ENCODE results near the gene SERPINA4.
"Not testable (repeated sequence)": the region's sequence is repeated elsewhere in the genome, so short reads cannot be mapped to it uniquely, and the experiment has no call there.

Gene SERPINA4

DNA sequence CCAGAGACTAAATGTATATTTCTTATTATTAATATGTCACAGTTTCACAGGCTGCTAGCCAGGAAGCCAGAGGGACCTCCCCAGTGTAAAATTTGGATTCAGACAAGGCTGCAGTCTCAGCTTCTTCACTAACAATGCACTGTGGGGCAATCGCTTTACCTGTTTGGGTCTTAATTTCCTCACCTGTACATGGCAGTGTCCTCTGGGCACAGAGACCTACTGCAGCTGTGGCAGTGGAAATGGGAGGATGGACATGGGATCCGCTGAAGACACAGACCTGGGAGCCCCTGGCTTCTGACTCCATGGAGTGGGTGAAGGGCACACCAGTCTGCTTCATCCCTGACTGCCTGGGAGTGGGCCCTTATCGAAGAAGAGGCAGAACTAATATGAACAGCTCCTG is 13.1 kb downstream of the SERPINA4 start:
- no peak for DNase-seq
- Histone ChIP-seq H3K36me3 (ENCODE audit: control insufficient read depth in 4 of 4, insufficient read depth in 4 of 4, low read length in 3 of 4) (no peaks in the 10 kb centered on the region), H3K9me3 (ENCODE audit: control extremely low read depth in 1 of 5, control insufficient read depth in 4 of 5, insufficient read depth in 2 of 5, low read depth in 1 of 5, low read length in 4 of 5) (no peaks in the 10 kb centered on the region), H3K4me1 (ENCODE audit: control extremely low read depth in 1 of 4, control insufficient read depth in 4 of 4, insufficient read depth in 4 of 4, low read length in 3 of 4) (no peaks in the 10 kb centered on the region), H3K27ac (ENCODE audit: insufficient read depth in 1 of 2, low read depth in 1 of 2, low read length in 2 of 2, poor library complexity in 1 of 2, severe bottlenecking in 2 of 2) (no peak overlapping the region), H3K4me3 (ENCODE audit: control insufficient read depth in 1 of 7, extremely low read depth in 1 of 7, insufficient read depth in 4 of 7, low read depth in 2 of 7, low read length in 6 of 7) (no peak overlapping the region), H3K27me3 (replicated peaks in 2 of 5; ENCODE audit: control insufficient read depth in 4 of 5, insufficient read depth in 5 of 5, low read length in 4 of 5) (no peaks in the 10 kb centered on the region)
- ChIA-PET POLR2A (no interaction called here), CTCF (interaction anchor here (0.9 to 1.5 kb wide), 2 partner anchors 14 to 25 kb away, joined by 3 to 4 read pairs; no protein-coding TSS in a partner anchor)
- WGBS (ENCODE audit: insufficient coverage), result 87% methylated on average over 3 of the region's 3 CpGs

DNA sequence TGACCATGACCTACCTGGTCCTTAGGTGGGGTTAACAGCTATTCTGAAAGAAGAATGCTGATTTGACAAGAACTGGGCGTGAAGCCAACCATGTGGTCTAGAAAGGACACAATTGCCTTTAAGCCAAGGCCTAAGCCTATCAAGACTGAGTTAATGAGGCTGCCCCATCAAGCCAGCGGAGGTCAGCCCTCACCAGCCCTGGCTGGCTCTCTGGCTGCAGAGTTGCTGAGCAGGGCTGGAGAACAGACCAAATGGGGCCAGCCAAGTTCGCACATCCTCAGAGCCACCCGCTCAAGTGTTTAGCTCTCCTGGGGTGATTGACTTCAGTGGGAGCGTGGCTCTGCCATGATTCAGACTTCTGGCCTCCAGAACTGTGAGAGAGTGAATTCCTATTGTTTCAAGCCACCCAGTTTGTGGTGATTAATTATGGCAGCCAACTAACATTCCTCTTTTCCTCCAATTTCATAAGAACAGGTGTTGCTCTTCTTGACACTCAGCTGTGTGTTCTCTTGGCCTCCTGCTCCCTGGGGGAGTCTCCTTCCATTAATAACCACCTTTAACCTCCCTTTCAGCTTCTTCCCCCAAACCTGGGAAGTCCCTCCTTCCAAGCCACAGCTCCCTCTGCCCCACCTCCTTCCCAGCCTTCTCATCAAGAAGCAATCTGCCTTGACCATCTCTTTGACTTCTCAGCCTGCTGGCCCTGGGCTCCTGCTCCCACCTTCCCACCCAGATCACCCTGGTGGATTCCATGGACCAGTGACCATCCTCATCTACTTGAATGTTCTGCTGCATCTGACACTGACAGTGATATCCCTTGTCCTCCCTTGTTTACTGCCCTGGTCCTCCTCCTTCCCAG is 14.7 kb downstream of the SERPINA4 start:
- 85% methylated on average over 4 of the region's 5 CpGs for WGBS (ENCODE audit: insufficient coverage)
- Histone ChIP-seq H3K36me3 (ENCODE audit: control insufficient read depth in 4 of 4, insufficient read depth in 4 of 4, low read length in 3 of 4) (no peaks in the 10 kb centered on the region), H3K27ac (ENCODE audit: insufficient read depth in 1 of 2, low read depth in 1 of 2, low read length in 2 of 2, poor library complexity in 1 of 2, severe bottlenecking in 2 of 2) (no peak overlapping the region), H3K4me3 (ENCODE audit: control insufficient read depth in 1 of 7, extremely low read depth in 1 of 7, insufficient read depth in 4 of 7, low read depth in 2 of 7, low read length in 6 of 7) (no peak overlapping the region), H3K9me3 (ENCODE audit: control extremely low read depth in 1 of 5, control insufficient read depth in 4 of 5, insufficient read depth in 2 of 5, low read depth in 1 of 5, low read length in 4 of 5) (no peaks in the 10 kb centered on the region), H3K27me3 (replicated peaks in 2 of 5; ENCODE audit: control insufficient read depth in 4 of 5, insufficient read depth in 5 of 5, low read length in 4 of 5) (peaks cover 0 to 5% (median 0%) of the 10 kb centered on the region in 5 experiments), H3K4me1 (ENCODE audit: control extremely low read depth in 1 of 4, control insufficient read depth in 4 of 4, insufficient read depth in 4 of 4, low read length in 3 of 4) (no peaks in the 10 kb centered on the region)
- no peak for DNase-seq
- CTCF ChIA-PET, result no interaction called here
- POLR2A ChIA-PET, result no interaction called here

DNA sequence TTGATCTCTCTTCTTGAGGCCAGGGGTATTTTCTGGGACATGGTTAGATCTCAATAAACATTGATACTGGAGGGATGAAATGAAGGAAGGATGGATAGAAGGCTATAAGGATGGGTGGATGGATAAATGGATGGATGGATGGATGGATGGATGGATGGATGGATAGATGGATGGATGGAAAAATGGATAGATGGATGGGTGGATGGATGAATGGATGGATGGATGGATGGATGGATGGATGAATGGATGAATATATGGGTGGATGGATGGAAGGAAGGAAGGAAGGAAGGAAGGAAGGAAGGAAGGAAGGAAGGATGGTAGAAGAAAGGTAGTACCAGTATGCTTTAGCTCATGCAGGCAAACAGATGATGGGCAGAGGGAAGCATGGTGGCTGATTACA is 16.2 kb downstream of the SERPINA4 start:
- H3K27me3 ChIP-seq (replicated peaks in 2 of 5; ENCODE audit: control insufficient read depth in 4 of 5, insufficient read depth in 5 of 5, low read length in 4 of 5), result peaks cover 0 to 13% (median 0%) of the 10 kb centered on the region in 5 experiments
- H3K4me3 ChIP-seq (ENCODE audit: control insufficient read depth in 1 of 7, extremely low read depth in 1 of 7, insufficient read depth in 4 of 7, low read depth in 2 of 7, low read length in 6 of 7); DNase-seq; H3K9me3 ChIP-seq (ENCODE audit: control extremely low read depth in 1 of 5, control insufficient read depth in 4 of 5, insufficient read depth in 2 of 5, low read depth in 1 of 5, low read length in 4 of 5); CTCF ChIA-PET; POLR2A ChIA-PET; H3K36me3 ChIP-seq (ENCODE audit: control insufficient read depth in 4 of 4, insufficient read depth in 4 of 4, low read length in 3 of 4); H3K27ac ChIP-seq (ENCODE audit: insufficient read depth in 1 of 2, low read depth in 1 of 2, low read length in 2 of 2, poor library complexity in 1 of 2, severe bottlenecking in 2 of 2); H3K4me1 ChIP-seq (ENCODE audit: control extremely low read depth in 1 of 4, control insufficient read depth in 4 of 4, insufficient read depth in 4 of 4, low read length in 3 of 4): not testable (repeated sequence)

DNA sequence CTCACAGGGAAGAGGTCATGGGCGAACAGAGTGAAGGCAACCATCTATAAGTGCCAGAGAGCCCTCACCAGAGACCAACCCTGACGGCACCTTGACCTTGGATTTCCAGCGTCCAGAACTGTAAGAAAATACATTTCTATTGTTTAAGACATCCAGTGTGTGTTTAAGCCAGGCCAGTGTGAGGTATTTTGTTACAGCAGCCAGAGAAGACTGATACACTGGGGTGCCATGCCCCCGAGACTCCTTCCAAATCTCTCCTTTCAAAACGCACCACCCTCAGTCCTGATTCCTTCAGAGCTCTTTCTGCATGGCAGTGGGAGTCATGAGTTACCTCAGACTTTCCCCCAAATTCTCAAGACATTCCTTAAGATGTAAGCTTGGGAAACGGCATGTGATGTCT is 17.5 kb downstream of the SERPINA4 start:
- no peak for DNase-seq
- Histone ChIP-seq H3K27me3 (replicated peaks in 2 of 5; ENCODE audit: control insufficient read depth in 4 of 5, insufficient read depth in 5 of 5, low read length in 4 of 5) (peaks cover 0 to 13% (median 0%) of the 10 kb centered on the region in 5 experiments), H3K27ac (ENCODE audit: insufficient read depth in 1 of 2, low read depth in 1 of 2, low read length in 2 of 2, poor library complexity in 1 of 2, severe bottlenecking in 2 of 2) (no peak overlapping the region), H3K9me3 (ENCODE audit: control extremely low read depth in 1 of 5, control insufficient read depth in 4 of 5, insufficient read depth in 2 of 5, low read depth in 1 of 5, low read length in 4 of 5) (no peaks in the 10 kb centered on the region), H3K4me1 (ENCODE audit: control extremely low read depth in 1 of 4, control insufficient read depth in 4 of 4, insufficient read depth in 4 of 4, low read length in 3 of 4) (peaks cover 0 to 2% (median 0%) of the 10 kb centered on the region in 4 experiments), H3K4me3 (ENCODE audit: control insufficient read depth in 1 of 7, extremely low read depth in 1 of 7, insufficient read depth in 4 of 7, low read depth in 2 of 7, low read length in 6 of 7) (no peak overlapping the region), H3K36me3 (ENCODE audit: control insufficient read depth in 4 of 4, insufficient read depth in 4 of 4, low read length in 3 of 4) (no peaks in the 10 kb centered on the region)
- CTCF ChIA-PET, result no interaction called here
- 95% methylated on average over 2 of the region's 6 CpGs for WGBS (ENCODE audit: insufficient coverage)
- POLR2A ChIA-PET, result no interaction called here

DNA sequence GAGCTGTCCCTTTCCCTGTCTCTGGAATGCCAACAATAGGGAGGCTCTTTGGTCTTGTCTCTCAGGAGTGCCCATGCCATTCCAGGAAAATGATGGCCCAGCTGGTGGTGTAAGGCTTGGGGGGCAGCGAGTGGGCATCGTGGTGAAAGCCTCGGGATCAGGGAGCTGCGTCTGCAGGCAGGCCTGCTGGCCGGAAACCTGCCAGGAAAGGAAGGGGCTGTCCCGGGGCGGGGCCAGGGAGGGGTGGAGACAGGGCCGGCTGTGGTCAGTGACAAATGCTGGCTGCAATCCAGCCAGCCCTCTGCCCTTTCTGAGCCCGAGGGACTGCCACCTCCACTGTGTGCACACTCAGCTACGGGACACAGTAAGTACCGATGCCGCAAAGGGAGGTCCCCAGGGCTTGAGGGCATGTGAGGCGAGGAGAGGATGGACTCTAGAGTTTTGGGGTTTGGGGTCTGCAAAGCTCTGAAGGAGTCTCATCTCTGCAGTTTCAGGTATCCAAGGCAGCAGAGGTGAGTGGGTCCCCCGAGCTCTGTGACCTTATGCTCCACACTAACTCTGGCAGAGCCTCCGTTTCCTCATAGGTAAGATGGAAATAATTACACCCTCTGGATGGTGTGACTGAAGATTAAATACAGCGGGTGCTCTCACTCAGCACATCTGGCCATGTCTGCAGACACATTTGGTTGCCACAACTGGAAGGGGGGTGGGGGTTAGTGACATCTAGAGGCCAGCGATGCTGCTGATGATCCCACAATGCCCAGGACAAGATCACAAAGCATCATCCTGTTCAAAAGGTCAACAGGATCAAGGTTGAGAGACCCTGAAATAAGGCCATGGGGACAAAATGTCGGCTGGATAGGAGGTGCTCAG is 20.1 kb downstream of the SERPINA4 start, which contains the start of gene SERPINA5:
TSS of gene SERPINA5 (plus strand) at position 300 of the 873 bp plus-strand sequence. CDS start 5,937 bp downstream, outside the sequence.
- CTCF ChIA-PET, result no interaction called here
- peaks cover 0 to 13% (median 0%) of the 10 kb centered on the region in 5 experiments for H3K27me3 ChIP-seq (replicated peaks in 2 of 5; ENCODE audit: control insufficient read depth in 4 of 5, insufficient read depth in 5 of 5, low read length in 4 of 5)
- WGBS (ENCODE audit: insufficient coverage), result 40% methylated on average over 17 of the region's 18 CpGs
- POLR2A ChIA-PET, result no interaction called here
- no peak within 1 kb of the TSS for H3K4me3 ChIP-seq (ENCODE audit: control insufficient read depth in 1 of 7, extremely low read depth in 1 of 7, insufficient read depth in 4 of 7, low read depth in 2 of 7, low read length in 6 of 7)
- H3K27ac ChIP-seq (ENCODE audit: insufficient read depth in 1 of 2, low read depth in 1 of 2, low read length in 2 of 2, poor library complexity in 1 of 2, severe bottlenecking in 2 of 2), result no peak within 1 kb of the TSS
- H3K36me3 ChIP-seq (ENCODE audit: control insufficient read depth in 4 of 4, insufficient read depth in 4 of 4, low read length in 3 of 4), result no peaks in the 10 kb centered on the region
- no peak for DNase-seq
- H3K9me3 ChIP-seq (ENCODE audit: control extremely low read depth in 1 of 5, control insufficient read depth in 4 of 5, insufficient read depth in 2 of 5, low read depth in 1 of 5, low read length in 4 of 5), result no peaks in the 10 kb centered on the region
- H3K4me1 ChIP-seq (ENCODE audit: control extremely low read depth in 1 of 4, control insufficient read depth in 4 of 4, insufficient read depth in 4 of 4, low read length in 3 of 4), result peaks cover 0 to 2% (median 0%) of the 10 kb centered on the region in 4 experiments

DNA sequence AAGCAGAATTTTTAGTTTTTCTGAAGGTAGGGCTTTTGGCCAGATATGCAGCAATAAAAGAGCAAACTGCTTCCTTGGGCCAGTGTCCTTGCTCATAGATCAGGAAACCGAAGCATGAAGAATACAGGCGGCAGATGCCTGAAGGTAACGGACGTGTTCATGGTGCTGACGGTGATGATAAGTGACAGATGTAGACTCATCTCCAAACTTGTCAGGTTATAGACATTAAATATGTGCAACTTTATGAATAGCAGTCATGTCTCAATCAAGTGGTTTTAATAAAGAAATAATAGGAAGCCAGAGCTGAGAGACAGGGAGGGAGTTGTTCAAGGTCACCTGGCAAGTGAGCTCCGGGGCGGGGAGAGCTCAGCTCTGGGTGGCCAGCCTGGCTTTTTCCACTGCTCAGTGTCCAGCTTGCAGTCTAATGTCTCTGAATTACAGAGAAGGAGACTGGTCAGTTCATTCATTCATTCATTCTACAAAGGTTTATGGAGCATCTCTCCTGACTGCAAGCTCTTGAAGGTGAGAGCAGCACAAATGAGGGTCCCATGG is 21.0 kb downstream of the SERPINA4 start:
- Histone ChIP-seq H3K27ac (ENCODE audit: insufficient read depth in 1 of 2, low read depth in 1 of 2, low read length in 2 of 2, poor library complexity in 1 of 2, severe bottlenecking in 2 of 2) (no peak overlapping the region), H3K4me3 (ENCODE audit: control insufficient read depth in 1 of 7, extremely low read depth in 1 of 7, insufficient read depth in 4 of 7, low read depth in 2 of 7, low read length in 6 of 7) (no peak overlapping the region), H3K4me1 (ENCODE audit: control extremely low read depth in 1 of 4, control insufficient read depth in 4 of 4, insufficient read depth in 4 of 4, low read length in 3 of 4) (peaks cover 0 to 2% (median 0%) of the 10 kb centered on the region in 4 experiments), H3K36me3 (ENCODE audit: control insufficient read depth in 4 of 4, insufficient read depth in 4 of 4, low read length in 3 of 4) (no peaks in the 10 kb centered on the region), H3K27me3 (replicated peaks in 2 of 5; ENCODE audit: control insufficient read depth in 4 of 5, insufficient read depth in 5 of 5, low read length in 4 of 5) (peaks cover 0 to 13% (median 0%) of the 10 kb centered on the region in 5 experiments), H3K9me3 (ENCODE audit: control extremely low read depth in 1 of 5, control insufficient read depth in 4 of 5, insufficient read depth in 2 of 5, low read depth in 1 of 5, low read length in 4 of 5) (no peaks in the 10 kb centered on the region)
- WGBS (ENCODE audit: insufficient coverage), result 100% methylated on average over 5 of the region's 7 CpGs
- ChIA-PET CTCF (no interaction called here), POLR2A (no interaction called here)
- DNase-seq, result no peak

Data from common myeloid progenitor, CD34-positive (primary cell).